ENCODE results near the gene NCL. TPM values are rescaled to one million over a fixed set of nuclear protein-coding genes. Genes with fewer than 3 reads are reported as not detected.
"Not testable (repeated sequence)": the region's sequence is repeated elsewhere in the genome, so short reads cannot be mapped to it uniquely, and the experiment has no call there.

Gene NCL
- total RNA-seq, 1 donor: 167 TPM

GRCh38 chr2:231462729-231463465, 1.4 kb downstream of the NCL start:
- DNase-seq (ENCODE audit: low read depth): no peak

GRCh38 chr2:231461516-231461971, 2.7 kb downstream of the NCL start:
- DNase-seq (ENCODE audit: low read depth): no peak
- no peak overlapping the region for H3K4me3 ChIP-seq (ENCODE audit: low read depth, low read length)
- no peak for TF ChIP-seq CTCF (IDR thresholded peaks at IDR 0.05; ENCODE audit: insufficient read depth, low read length)

More at GRCh38 chr2:231462729-231463465, 1.4 kb downstream of the NCL start:
- peak overlapping the region; percentile 98 for H3K4me3 ChIP-seq (ENCODE audit: low read depth, low read length)
- no peak for TF ChIP-seq CTCF (IDR thresholded peaks at IDR 0.05; ENCODE audit: insufficient read depth, low read length)

- not testable (repeated sequence) for H3K4me3 ChIP-seq (ENCODE audit: low read depth, low read length); DNase-seq (ENCODE audit: low read depth)
Measured at GRCh38 chr2:231460841-231461240, 3.4 kb downstream of the NCL start.

- no peak overlapping the region for H3K4me3 ChIP-seq (ENCODE audit: low read depth, low read length)
- TF ChIP-seq CTCF (IDR thresholded peaks at IDR 0.05; ENCODE audit: insufficient read depth, low read length): no peak
- DNase-seq (ENCODE audit: low read depth): no peak
Measured at GRCh38 chr2:231460073-231460835, 4.0 kb downstream of the NCL start.

- no peak overlapping the region for H3K4me3 ChIP-seq (ENCODE audit: low read depth, low read length)
- TF ChIP-seq CTCF (IDR thresholded peaks at IDR 0.05; ENCODE audit: insufficient read depth, low read length): no peak
Measured at GRCh38 chr2:231458368-231458767, 5.9 kb downstream of the NCL start.

GRCh38 chr2:231457101-231457500, 7.2 kb downstream of the NCL start:
- H3K4me3 ChIP-seq (ENCODE audit: low read depth, low read length): no peak overlapping the region
- no peak for DNase-seq (ENCODE audit: low read depth)
- TF ChIP-seq CTCF (IDR thresholded peaks at IDR 0.05; ENCODE audit: insufficient read depth, low read length): no peak

More at GRCh38 chr2:231458368-231458767, 5.9 kb downstream of the NCL start:
- DNase-seq (ENCODE audit: low read depth): no peak

GRCh38 chr2:231456295-231457004, 7.8 kb downstream of the NCL start:
- DNase-seq (ENCODE audit: low read depth): no peak
- H3K4me3 ChIP-seq (ENCODE audit: low read depth, low read length): no peak overlapping the region
- TF ChIP-seq CTCF (IDR thresholded peaks at IDR 0.05; ENCODE audit: insufficient read depth, low read length): no peak
